Astrocyte (in vitro differentiated cells and primary cell): Measurements from ENCODE around the gene ECM1.

Experiments used
- CTCF ChIP-seq: IDR thresholded peaks from 2 replicates; pipeline ENCODE4 v1.5.1; 2011; ENCODE audit warnings: low read depth, mild to moderate bottlenecking, inconsistent platforms, low read length, moderate library complexity; ENCODE audit not compliant: insufficient read depth
- EZH2 ChIP-seq: IDR thresholded peaks from 2 replicates; pipeline ENCODE4 v1.6.1; 2012; ENCODE audit warnings: mild to moderate bottlenecking, low read length, inconsistent platforms; ENCODE audit not compliant: insufficient read depth

DNA sequence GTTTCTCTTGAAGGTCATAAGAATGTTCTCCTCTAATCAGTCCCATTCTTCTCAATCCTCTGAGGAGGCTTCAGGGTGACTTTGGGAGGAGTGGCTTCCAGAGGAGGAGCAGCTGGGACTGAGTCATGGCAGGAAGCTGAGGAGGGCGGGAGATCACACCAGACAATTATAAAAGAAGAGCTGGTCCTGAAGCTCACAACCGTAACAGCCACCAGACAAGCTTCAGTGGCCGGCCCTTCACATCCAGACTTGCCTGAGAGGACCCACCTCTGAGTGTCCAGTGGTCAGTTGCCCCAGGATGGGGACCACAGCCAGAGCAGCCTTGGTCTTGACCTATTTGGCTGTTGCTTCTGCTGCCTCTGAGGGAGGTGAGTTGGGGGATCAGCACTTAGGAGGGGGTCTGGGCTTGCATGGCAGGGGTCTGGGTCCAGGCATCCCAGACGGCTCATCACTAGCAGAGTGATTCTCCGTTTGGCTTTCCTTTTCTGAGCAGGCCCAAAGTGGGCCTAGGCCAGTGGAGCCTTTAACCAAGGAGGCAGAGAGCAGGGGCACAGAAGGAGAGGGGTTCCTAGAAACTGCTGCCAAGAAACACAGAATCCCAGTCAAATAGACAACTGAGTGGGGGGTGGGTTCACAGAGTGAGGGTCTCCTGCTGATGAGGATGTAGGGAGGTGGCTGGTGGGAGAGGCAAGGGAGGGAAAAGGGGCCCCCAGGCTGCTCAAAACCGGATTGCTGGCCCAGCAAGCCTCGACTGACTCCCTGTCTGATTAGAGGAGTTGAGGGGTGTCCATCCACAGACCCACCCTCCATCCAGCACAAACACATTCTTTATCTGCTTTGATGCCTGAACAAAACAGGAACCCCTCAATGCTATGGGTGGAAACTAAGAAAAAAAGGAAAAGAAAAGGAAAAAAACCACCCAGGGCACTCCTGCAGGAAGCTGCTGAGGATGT, at the start of gene ECM1:
- TF ChIP-seq CTCF (no peak), EZH2 (no peak)
